GM12878 (cell line): ENCODE measurements around the gene NDUFA13. TPM values are rescaled to one million over a fixed set of nuclear protein-coding genes. Genes with fewer than 3 reads are reported as not detected.

ENCODE experiments used
- ATAC-seq: fragments of 200-7000 bp; cut with Tn5 transposase; 3 replicates; pipeline ENCODE4 v1.9.1; 2020; ENCODE audit warnings: mild to moderate bottlenecking, moderate library complexity
- BruUV-seq: library from RNA; stranded (reverse); fragments of 400-500 nt; replicated peaks from 2 replicates; lab custom pipeline; 2021; lab: Mats Ljungman, UMichigan
- CTCF ChIA-PET: fragments of 300-600 bp; sonication (Branson Sonifier 250); formaldehyde crosslinking; extraction: SDS; loops from one replicate; lab custom pipeline; 2021; ENCODE audit warnings: inconsistent platforms; lab: Yijun Ruan, JAX
- POLR2A ChIA-PET: fragments of 350-600 bp; formaldehyde crosslinking; extraction: SDS; loops from one replicate; lab custom pipeline; 2021; ENCODE audit warnings: inconsistent platforms; lab: Charles Lee
- RAD21 ChIA-PET: fragments of 300-600 bp; sonication (Branson Sonifier 250); formaldehyde crosslinking; loops from one replicate; lab custom pipeline; 2023; ENCODE audit warnings: antibody characterized with exemption; ENCODE audit not compliant: unreplicated experiment; lab: Charles Lee
- SMC1A ChIA-PET: fragments of 300-600 bp; sonication (Branson Sonifier 250); formaldehyde crosslinking; loops from one replicate; lab custom pipeline; 2023; ENCODE audit not compliant: unreplicated experiment, uncharacterized antibody; lab: Charles Lee
- DNase-seq: peaks from one replicate; pipeline ENCODE4 v3.0.0-alpha.2; 2011; ENCODE audit warnings: low read depth, low spot score
- FAIRE-seq: peaks from 3 replicates; lab custom pipeline; 2011; peaks lifted over from hg19 to GRCh38; lab: Jason Lieb, UNC
- H2AFZ ChIP-seq: 2 replicates; pipeline ENCODE4 v1.6.0; 2011; ENCODE audit warnings: low read depth, low read length, control low read depth; ENCODE audit not compliant: control insufficient read depth
- H3K27ac ChIP-seq: 2 replicates; pipeline ENCODE4 v1.5.1; 2011; ENCODE audit warnings: control low read depth; ENCODE audit not compliant: control insufficient read depth, insufficient read depth
- H3K27me3 ChIP-seq, 2 experiments: replicated peaks in 1 of 2; 2 replicates each; pipeline versions ENCODE4 v1.6.0 to v1.6.1; 2011; ENCODE audit warnings: low read length in 1 of 2; ENCODE audit not compliant: control insufficient read depth in 2 of 2, insufficient read depth in 2 of 2
- H3K36me3 ChIP-seq, 2 experiments: 2 replicates each; pipeline ENCODE4 v1.5.1; 2011; ENCODE audit warnings: low read length in 1 of 2; ENCODE audit not compliant: control insufficient read depth in 2 of 2, insufficient read depth in 2 of 2
- H3K4me1 ChIP-seq: 2 replicates; pipeline ENCODE4 v1.6.1; 2011; ENCODE audit warnings: mild to moderate bottlenecking, low read length, moderate library complexity, mixed read lengths; ENCODE audit not compliant: control insufficient read depth, insufficient read depth
- H3K4me2 ChIP-seq: 2 replicates; pipeline ENCODE4 v1.6.0; 2011; ENCODE audit warnings: control low read depth; ENCODE audit not compliant: control insufficient read depth, insufficient read depth
- H3K4me3 ChIP-seq: fragments of 200-600 bp; sonication (generic); 2 replicates; pipeline ENCODE4 v1.5.1; 2016
- H3K79me2 ChIP-seq: 2 replicates; pipeline ENCODE4 v1.6.0; 2011; ENCODE audit warnings: low read length; ENCODE audit not compliant: control insufficient read depth, insufficient read depth
- H3K9ac ChIP-seq: 2 replicates; pipeline ENCODE4 v1.8.0; 2011; ENCODE audit warnings: low read length, control low read depth, mixed read lengths; ENCODE audit not compliant: control insufficient read depth, insufficient read depth
- H3K9me3 ChIP-seq: replicated peaks from 3 replicates; pipeline ENCODE4 v1.5.1; 2011; ENCODE audit warnings: mild to moderate bottlenecking, low read length; ENCODE audit not compliant: control insufficient read depth, insufficient read depth
- H4K20me1 ChIP-seq: 2 replicates; pipeline ENCODE4 v1.6.0; 2011; ENCODE audit not compliant: control insufficient read depth, insufficient read depth
- BCL11A ChIP-seq: IDR thresholded peaks from 2 replicates; pipeline ENCODE4 v1.6.1; 2011; ENCODE audit warnings: low read depth, low read length
- BHLHE40 ChIP-seq, 2 experiments: fragments of 450-650 bp in 1 of 2; IDR thresholded peaks; 2 replicates each; pipeline ENCODE4 v1.6.1; 2011 to 2017; ENCODE audit warnings: low read depth in 2 of 2, borderline replicate concordance in 1 of 2, improper control_type of control experiment in 1 of 2, low read length in 1 of 2, mild to moderate bottlenecking in 1 of 2
- ETV6 ChIP-seq, 2 experiments: fragments of 450-650 bp in 1 of 2; IDR thresholded peaks in 1 of 2; conservative IDR thresholded peaks in 1 of 2; 2 replicates each; pipeline ENCODE4 v1.6.1; 2014; ENCODE audit warnings: antibody characterized with exemption in 1 of 2, borderline replicate concordance in 1 of 2, low read depth in 1 of 2, mild to moderate bottlenecking in 1 of 2, moderate library complexity in 1 of 2
- MEF2B ChIP-seq: fragments of 450-650 bp; IDR thresholded peaks from 2 replicates; pipeline ENCODE4 v1.6.1; 2018; ENCODE audit warnings: mild to moderate bottlenecking, moderate library complexity; ENCODE audit not compliant: partially characterized antibody, poor library complexity, severe bottlenecking
- NR2C1 ChIP-seq: fragments of 450-650 bp; IDR thresholded peaks from 2 replicates; pipeline ENCODE4 v1.6.1; 2017; ENCODE audit warnings: antibody characterized with exemption, mild to moderate bottlenecking, moderate library complexity
- STAT1 ChIP-seq: fragments of 450-650 bp; conservative IDR thresholded peaks from 2 replicates; pipeline ENCODE4 v1.6.1; 2014; ENCODE audit warnings: antibody characterized with exemption, mild to moderate bottlenecking
- STAT3 ChIP-seq: IDR thresholded peaks from 2 replicates; pipeline ENCODE4 v1.6.1; 2011; ENCODE audit warnings: low read depth, low read length, improper control_type of control experiment
- ZNF217 ChIP-seq: fragments of 450-650 bp; IDR thresholded peaks from 2 replicates; pipeline ENCODE4 v1.6.1; 2017; ENCODE audit warnings: antibody characterized with exemption, mild to moderate bottlenecking
- ZNF274 ChIP-seq: IDR thresholded peaks from one replicate; pipeline ENCODE4 v1.8.0; 2011; ENCODE audit not compliant: insufficient read length, insufficient read depth
- ZNF622 ChIP-seq: fragments of 450-650 bp; IDR thresholded peaks from 2 replicates; pipeline ENCODE4 v1.6.1; 2017; ENCODE audit warnings: mild to moderate bottlenecking, inconsistent platforms
- WGBS: methylation state at CpG from one replicate; pipeline ENCODE4 v1.1.6; 2016; ENCODE audit warnings: low lambda C conversion rate; ENCODE audit not compliant: insufficient replicate concordance, insufficient coverage; ENCODE audit errors: missing lambda C conversion rate; 5-methylcytosine and 5-hydroxymethylcytosine counted together
- in situ Hi-C: fragments of 300-500 bp; cut with MboI; formaldehyde crosslinking; loops from 9 replicates; pipeline ENCODE4 v1.14.3; 2018; ENCODE audit warnings: mixed read lengths
- intact Hi-C: fragments of 100-400 bp; cut with micrococcal nuclease; formaldehyde crosslinking; loops from one replicate; pipeline ENCODE4 v1.14.2; 2022; ENCODE audit not compliant: unreplicated experiment
- polyA plus RNA-seq, 11 experiments: library from polyadenylated mRNA; depleted of rRNA in 4 of 11; unstranded in 6 of 11; stranded (reverse) in 5 of 11; fragments of >200 nt; fragmentation: Nextera tagmentation in 4 of 11; fragmentation: Illumina TruSeq in 1 of 11; extraction: Ambion mirVana in 4 of 11; extraction: Trizol in 1 of 11; gene quantifications; 1 replicate in 1 of 11; 2 replicates in 10 of 11; pipeline versions ENCODE4 v1.2.1 to v1.2.3, GENCODE V29; 2011 to 2016; ENCODE audit warnings: inconsistent platforms in 2 of 11, missing spikeins in 2 of 11, low read depth in 1 of 11
- total RNA-seq, 4 experiments: library from RNA; depleted of rRNA in 3 of 4; stranded (reverse); fragments of >200 nt in 3 of 4; fragmentation: Illumina TruSeq in 1 of 4; extraction: Trizol in 1 of 4; gene quantifications; 2 replicates each; pipeline versions ENCODE4 v1.2.1 to v1.2.3, GENCODE V29; 2013 to 2021
- TF ChIP-seq, protein P1 (sequence below): fragments of 450-650 bp; IDR thresholded peaks from 2 replicates; pipeline ENCODE4 v1.6.1; 2017; ENCODE audit warnings: borderline replicate concordance
- TF ChIP-seq, protein P2 (sequence below): fragments of 450-650 bp; IDR thresholded peaks from 2 replicates; pipeline ENCODE4 v1.6.1; 2016; ENCODE audit warnings: mild to moderate bottlenecking, moderate library complexity, borderline replicate concordance
- TF ChIP-seq, protein P3 (sequence below): fragments of 150-350 bp; IDR thresholded peaks from 2 replicates; pipeline ENCODE4 v1.6.1; 2014; ENCODE audit warnings: mild to moderate bottlenecking, low read depth, low read length

The NDUFA13 gene
- total and polyA plus RNA-seq, 10 of the 15 experiments (the other 5 are each of a cell fraction or from before 2014, with no cell fraction given): 224 to 586 (median 456) TPM

DNA sequence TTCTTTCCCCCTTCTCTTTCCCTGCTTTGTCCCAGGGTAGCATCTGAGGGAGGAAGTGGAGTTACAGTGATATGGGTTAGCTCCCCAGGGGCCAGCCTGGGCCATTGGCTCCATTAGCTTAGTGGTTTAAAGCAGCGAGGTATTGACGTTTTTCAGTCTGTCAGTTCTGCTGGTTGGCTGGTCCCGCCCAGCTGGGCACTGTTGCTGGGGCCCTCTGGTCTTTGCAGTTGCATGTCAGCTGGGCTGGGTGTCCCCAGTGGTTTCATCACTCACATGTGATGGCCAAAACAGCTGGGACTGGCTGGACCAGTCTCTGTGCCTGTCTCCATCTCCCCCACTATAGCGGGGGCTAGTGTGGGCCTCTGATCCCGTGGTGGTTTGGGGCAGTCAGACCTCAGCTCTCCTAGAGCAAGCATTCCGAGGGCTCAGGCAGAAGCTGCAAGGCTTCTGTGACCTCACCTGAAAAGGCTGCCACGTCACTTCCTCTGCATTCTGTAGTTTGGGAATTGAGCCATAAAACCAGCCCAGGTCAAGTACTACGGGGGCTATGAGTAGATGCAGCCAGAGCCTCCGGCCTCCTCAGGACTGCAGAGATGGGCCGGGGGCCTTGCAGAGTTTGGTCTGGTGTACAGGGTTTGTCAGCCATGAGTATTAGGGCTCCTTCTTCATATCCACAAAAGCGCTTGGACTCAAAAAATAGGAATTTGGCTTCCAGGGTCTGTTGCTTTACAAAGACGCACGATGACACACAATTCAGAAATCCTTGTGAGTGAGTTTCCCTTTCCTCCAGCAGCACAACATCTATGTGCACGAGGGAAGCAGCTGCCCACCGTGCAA, 30.6 kb upstream of the NDUFA13 start (continued):
- peak; percentile 56 for TF ChIP-seq MEF2B
- 0 out of 4 replicates have a peak, but pooled peaks of 1 of the 2 experiments have one; percentile 8 for TF ChIP-seq BHLHE40 (IDR thresholded peaks at IDR 0.05; ENCODE audit: borderline replicate concordance in 1 of 2, low read depth in 2 of 2, low read length in 1 of 2)
- TF ChIP-seq, all 136 proteins: peak for 5

DNA sequence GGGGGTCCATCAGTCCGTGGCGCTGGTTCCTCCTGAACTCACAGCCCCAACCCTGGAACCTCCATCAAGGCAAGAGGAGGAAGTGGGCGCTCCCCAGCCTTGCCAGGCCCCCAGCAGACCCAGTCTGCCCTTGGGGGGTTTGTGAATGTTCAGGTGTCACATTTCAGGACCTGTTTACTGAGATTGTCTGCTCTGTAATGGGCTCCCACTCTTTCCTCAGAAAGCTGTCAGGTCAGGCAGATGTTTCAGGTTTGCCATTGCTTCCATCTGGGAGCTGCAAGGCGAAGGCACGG, 30.1 kb upstream of the NDUFA13 start:
- POLR2A ChIA-PET: interaction anchor here (0.5 kb wide), 2 partner anchors 119 to 912 kb away, joined by 3 to 4 read pairs; no protein-coding TSS in a partner anchor
- H2AFZ ChIP-seq: no peak overlapping the region
- no peak overlapping the region for H3K4me3 ChIP-seq
- RAD21 ChIA-PET: interaction anchor here (1.3 kb wide), 1 partner anchor 81 kb away, joined by 3 read pairs; the partner anchor contains the start of gene GATAD2A
- no peak for ATAC-seq
- 98% methylated on average over 5 of the region's 5 CpGs for WGBS
- H3K9ac ChIP-seq: no peak overlapping the region
- in situ Hi-C loops: no loop called here
- H3K9me3 ChIP-seq: no peaks in the 10 kb centered on the region
- H3K27ac ChIP-seq: no peak overlapping the region
- peaks cover 5% of the 10 kb centered on the region; the same call in 1 of the 2 replicates for H4K20me1 ChIP-seq
- no TSS peak for BruUV-seq
- H3K4me2 ChIP-seq: no peak overlapping the region
- no peak for DNase-seq
- peaks cover 13% of the 10 kb centered on the region for H3K79me2 ChIP-seq
- SMC1A ChIA-PET: interaction anchor here (1.0 to 1.6 kb wide), 2 partner anchors 10 to 81 kb away, joined by 3 read pairs; partner anchors contain the start of gene GATAD2A
- peaks cover 12 to 22% of the 10 kb centered on the region in 2 experiments for H3K36me3 ChIP-seq
- CTCF ChIA-PET: interaction anchor here (9.3 kb wide), 1 partner anchor 120 kb away, joined by 223 read pairs; no protein-coding TSS in a partner anchor
- intact Hi-C loops: no loop called here
- peaks cover 36% of the 10 kb centered on the region for H3K4me1 ChIP-seq
- FAIRE-seq: no peak
- no peaks in the 10 kb centered on the region for H3K27me3 ChIP-seq
- TF ChIP-seq ZNF622: no peak
- TF ChIP-seq, protein P1, sequence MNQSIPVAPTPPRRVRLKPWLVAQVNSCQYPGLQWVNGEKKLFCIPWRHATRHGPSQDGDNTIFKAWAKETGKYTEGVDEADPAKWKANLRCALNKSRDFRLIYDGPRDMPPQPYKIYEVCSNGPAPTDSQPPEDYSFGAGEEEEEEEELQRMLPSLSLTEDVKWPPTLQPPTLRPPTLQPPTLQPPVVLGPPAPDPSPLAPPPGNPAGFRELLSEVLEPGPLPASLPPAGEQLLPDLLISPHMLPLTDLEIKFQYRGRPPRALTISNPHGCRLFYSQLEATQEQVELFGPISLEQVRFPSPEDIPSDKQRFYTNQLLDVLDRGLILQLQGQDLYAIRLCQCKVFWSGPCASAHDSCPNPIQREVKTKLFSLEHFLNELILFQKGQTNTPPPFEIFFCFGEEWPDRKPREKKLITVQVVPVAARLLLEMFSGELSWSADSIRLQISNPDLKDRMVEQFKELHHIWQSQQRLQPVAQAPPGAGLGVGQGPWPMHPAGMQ: no peak
- TF ChIP-seq, protein P2, sequence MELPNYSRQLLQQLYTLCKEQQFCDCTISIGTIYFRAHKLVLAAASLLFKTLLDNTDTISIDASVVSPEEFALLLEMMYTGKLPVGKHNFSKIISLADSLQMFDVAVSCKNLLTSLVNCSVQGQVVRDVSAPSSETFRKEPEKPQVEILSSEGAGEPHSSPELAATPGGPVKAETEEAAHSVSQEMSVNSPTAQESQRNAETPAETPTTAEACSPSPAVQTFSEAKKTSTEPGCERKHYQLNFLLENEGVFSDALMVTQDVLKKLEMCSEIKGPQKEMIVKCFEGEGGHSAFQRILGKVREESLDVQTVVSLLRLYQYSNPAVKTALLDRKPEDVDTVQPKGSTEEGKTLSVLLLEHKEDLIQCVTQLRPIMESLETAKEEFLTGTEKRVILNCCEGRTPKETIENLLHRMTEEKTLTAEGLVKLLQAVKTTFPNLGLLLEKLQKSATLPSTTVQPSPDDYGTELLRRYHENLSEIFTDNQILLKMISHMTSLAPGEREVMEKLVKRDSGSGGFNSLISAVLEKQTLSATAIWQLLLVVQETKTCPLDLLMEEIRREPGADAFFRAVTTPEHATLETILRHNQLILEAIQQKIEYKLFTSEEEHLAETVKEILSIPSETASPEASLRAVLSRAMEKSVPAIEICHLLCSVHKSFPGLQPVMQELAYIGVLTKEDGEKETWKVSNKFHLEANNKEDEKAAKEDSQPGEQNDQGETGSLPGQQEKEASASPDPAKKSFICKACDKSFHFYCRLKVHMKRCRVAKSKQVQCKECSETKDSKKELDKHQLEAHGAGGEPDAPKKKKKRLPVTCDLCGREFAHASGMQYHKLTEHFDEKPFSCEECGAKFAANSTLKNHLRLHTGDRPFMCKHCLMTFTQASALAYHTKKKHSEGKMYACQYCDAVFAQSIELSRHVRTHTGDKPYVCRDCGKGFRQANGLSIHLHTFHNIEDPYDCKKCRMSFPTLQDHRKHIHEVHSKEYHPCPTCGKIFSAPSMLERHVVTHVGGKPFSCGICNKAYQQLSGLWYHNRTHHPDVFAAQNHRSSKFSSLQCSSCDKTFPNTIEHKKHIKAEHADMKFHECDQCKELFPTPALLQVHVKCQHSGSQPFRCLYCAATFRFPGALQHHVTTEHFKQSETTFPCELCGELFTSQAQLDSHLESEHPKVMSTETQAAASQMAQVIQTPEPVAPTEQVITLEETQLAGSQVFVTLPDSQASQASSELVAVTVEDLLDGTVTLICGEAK: no peak
- TF ChIP-seq, protein P3, sequence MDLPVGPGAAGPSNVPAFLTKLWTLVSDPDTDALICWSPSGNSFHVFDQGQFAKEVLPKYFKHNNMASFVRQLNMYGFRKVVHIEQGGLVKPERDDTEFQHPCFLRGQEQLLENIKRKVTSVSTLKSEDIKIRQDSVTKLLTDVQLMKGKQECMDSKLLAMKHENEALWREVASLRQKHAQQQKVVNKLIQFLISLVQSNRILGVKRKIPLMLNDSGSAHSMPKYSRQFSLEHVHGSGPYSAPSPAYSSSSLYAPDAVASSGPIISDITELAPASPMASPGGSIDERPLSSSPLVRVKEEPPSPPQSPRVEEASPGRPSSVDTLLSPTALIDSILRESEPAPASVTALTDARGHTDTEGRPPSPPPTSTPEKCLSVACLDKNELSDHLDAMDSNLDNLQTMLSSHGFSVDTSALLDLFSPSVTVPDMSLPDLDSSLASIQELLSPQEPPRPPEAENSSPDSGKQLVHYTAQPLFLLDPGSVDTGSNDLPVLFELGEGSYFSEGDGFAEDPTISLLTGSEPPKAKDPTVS: no peak
- TF ChIP-seq STAT3: no peak
- no peak for TF ChIP-seq NR2C1
- no peak for TF ChIP-seq ETV6 (conservative IDR thresholded peaks at IDR 0.05 in 1 of 2, IDR thresholded peaks at IDR 0.05 in 1 of 2; ENCODE audit: borderline replicate concordance in 1 of 2, low read depth in 1 of 2)
- no peak for TF ChIP-seq BCL11A
- no peak for TF ChIP-seq STAT1
- no peak for TF ChIP-seq ZNF217
- TF ChIP-seq ZNF274: no peak
